ENCODE data around the gene RDH16. TPM values are rescaled to one million over a fixed set of nuclear protein-coding genes. Genes with fewer than 3 reads are reported as not detected.

The RDH16 gene
- total and polyA plus RNA-seq, 4 donors, result 12.9 to 382 (median 219) TPM

DNA sequence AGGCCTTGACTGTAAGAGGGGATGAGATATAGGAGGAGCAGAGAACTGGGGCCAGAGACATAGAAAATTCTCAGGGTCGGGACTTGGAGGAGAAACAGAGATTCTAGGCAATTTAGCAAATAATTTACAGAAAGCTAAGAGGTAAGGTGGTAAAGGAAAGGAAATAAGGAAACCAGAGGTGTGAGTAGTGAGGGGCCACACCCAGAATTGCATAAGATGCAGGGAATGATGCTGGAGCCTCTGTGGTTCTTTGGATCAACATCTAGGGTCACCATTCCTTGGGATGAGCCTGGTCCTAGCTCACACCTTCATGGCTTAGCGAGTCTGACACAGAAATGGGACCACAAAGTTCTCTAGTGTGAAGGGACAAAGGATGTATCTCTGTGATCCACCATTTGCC is 22.3 kb downstream of the RDH16 start:
- DNase-seq (ENCODE audit: low spot score), result no peak
- no peak for TF ChIP-seq HNF4G (IDR thresholded peaks at IDR 0.05)
- no peak for TF ChIP-seq JUND (IDR thresholded peaks at IDR 0.05)
- TF ChIP-seq FOXA2 (IDR thresholded peaks at IDR 0.05), result no peak
- TF ChIP-seq, protein P1, sequence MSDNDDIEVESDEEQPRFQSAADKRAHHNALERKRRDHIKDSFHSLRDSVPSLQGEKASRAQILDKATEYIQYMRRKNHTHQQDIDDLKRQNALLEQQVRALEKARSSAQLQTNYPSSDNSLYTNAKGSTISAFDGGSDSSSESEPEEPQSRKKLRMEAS (IDR thresholded peaks at IDR 0.05), result no peak
- TF ChIP-seq, protein P2, sequence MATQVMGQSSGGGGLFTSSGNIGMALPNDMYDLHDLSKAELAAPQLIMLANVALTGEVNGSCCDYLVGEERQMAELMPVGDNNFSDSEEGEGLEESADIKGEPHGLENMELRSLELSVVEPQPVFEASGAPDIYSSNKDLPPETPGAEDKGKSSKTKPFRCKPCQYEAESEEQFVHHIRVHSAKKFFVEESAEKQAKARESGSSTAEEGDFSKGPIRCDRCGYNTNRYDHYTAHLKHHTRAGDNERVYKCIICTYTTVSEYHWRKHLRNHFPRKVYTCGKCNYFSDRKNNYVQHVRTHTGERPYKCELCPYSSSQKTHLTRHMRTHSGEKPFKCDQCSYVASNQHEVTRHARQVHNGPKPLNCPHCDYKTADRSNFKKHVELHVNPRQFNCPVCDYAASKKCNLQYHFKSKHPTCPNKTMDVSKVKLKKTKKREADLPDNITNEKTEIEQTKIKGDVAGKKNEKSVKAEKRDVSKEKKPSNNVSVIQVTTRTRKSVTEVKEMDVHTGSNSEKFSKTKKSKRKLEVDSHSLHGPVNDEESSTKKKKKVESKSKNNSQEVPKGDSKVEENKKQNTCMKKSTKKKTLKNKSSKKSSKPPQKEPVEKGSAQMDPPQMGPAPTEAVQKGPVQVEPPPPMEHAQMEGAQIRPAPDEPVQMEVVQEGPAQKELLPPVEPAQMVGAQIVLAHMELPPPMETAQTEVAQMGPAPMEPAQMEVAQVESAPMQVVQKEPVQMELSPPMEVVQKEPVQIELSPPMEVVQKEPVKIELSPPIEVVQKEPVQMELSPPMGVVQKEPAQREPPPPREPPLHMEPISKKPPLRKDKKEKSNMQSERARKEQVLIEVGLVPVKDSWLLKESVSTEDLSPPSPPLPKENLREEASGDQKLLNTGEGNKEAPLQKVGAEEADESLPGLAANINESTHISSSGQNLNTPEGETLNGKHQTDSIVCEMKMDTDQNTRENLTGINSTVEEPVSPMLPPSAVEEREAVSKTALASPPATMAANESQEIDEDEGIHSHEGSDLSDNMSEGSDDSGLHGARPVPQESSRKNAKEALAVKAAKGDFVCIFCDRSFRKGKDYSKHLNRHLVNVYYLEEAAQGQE (IDR thresholded peaks at IDR 0.05), result no peak
- TF ChIP-seq, protein P3, sequence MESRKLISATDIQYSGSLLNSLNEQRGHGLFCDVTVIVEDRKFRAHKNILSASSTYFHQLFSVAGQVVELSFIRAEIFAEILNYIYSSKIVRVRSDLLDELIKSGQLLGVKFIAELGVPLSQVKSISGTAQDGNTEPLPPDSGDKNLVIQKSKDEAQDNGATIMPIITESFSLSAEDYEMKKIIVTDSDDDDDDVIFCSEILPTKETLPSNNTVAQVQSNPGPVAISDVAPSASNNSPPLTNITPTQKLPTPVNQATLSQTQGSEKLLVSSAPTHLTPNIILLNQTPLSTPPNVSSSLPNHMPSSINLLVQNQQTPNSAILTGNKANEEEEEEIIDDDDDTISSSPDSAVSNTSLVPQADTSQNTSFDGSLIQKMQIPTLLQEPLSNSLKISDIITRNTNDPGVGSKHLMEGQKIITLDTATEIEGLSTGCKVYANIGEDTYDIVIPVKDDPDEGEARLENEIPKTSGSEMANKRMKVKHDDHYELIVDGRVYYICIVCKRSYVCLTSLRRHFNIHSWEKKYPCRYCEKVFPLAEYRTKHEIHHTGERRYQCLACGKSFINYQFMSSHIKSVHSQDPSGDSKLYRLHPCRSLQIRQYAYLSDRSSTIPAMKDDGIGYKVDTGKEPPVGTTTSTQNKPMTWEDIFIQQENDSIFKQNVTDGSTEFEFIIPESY (IDR thresholded peaks at IDR 0.05), result no peak
- no peak for TF ChIP-seq RXRA (IDR thresholded peaks at IDR 0.05)
- TF ChIP-seq EGR1 (IDR thresholded peaks at IDR 0.05; ENCODE audit: low read depth in 2 of 2), result no peak
- TF ChIP-seq SP1 (IDR thresholded peaks at IDR 0.05), result no peak
- no peak for TF ChIP-seq HNF4A (conservative IDR thresholded peaks at IDR 0.05)
- no peak for TF ChIP-seq NR2F2 (IDR thresholded peaks at IDR 0.05)
- TF ChIP-seq, protein P4, sequence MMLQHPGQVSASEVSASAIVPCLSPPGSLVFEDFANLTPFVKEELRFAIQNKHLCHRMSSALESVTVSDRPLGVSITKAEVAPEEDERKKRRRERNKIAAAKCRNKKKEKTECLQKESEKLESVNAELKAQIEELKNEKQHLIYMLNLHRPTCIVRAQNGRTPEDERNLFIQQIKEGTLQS (IDR thresholded peaks at IDR 0.05), result no peak
- no peak for TF ChIP-seq RAD21 (IDR thresholded peaks at IDR 0.05)
- TF ChIP-seq, protein P5, sequence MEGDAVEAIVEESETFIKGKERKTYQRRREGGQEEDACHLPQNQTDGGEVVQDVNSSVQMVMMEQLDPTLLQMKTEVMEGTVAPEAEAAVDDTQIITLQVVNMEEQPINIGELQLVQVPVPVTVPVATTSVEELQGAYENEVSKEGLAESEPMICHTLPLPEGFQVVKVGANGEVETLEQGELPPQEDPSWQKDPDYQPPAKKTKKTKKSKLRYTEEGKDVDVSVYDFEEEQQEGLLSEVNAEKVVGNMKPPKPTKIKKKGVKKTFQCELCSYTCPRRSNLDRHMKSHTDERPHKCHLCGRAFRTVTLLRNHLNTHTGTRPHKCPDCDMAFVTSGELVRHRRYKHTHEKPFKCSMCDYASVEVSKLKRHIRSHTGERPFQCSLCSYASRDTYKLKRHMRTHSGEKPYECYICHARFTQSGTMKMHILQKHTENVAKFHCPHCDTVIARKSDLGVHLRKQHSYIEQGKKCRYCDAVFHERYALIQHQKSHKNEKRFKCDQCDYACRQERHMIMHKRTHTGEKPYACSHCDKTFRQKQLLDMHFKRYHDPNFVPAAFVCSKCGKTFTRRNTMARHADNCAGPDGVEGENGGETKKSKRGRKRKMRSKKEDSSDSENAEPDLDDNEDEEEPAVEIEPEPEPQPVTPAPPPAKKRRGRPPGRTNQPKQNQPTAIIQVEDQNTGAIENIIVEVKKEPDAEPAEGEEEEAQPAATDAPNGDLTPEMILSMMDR (IDR thresholded peaks at IDR 0.05; ENCODE audit: low read depth, low read length, missing input control), result no peak
- no peak for TF ChIP-seq FOXA1 (IDR thresholded peaks at IDR 0.05)
- TF ChIP-seq GABPA (IDR thresholded peaks at IDR 0.05 in 1 of 2, conservative IDR thresholded peaks at IDR 0.05 in 1 of 2), result no peak
- TF ChIP-seq TAF1 (conservative IDR thresholded peaks at IDR 0.05), result no peak
- Histone ChIP-seq H3K9ac (ENCODE audit: low read depth in 1 of 2, low read length in 2 of 2) (no peak overlapping the region), H3K4me3 (ENCODE audit: low read depth in 1 of 3, low read length in 3 of 3) (no peak overlapping the region), H3K27ac (ENCODE audit: low read depth in 1 of 2, low read length in 2 of 2) (no peak overlapping the region), H3K36me3 (ENCODE audit: control insufficient read depth in 4 of 4, insufficient read depth in 3 of 4, low read depth in 1 of 4, low read length in 3 of 4) (no peaks in the 10 kb centered on the region), H3K9me3 (ENCODE audit: control insufficient read depth in 4 of 4, low read length in 3 of 4) (no peaks in the 10 kb centered on the region), H3K4me1 (ENCODE audit: control insufficient read depth in 4 of 4, insufficient read depth in 4 of 4, low read length in 3 of 4) (no peaks in the 10 kb centered on the region), H3K27me3 (ENCODE audit: control insufficient read depth in 4 of 4, insufficient read depth in 4 of 4, low read length in 3 of 4) (no peaks in the 10 kb centered on the region)
- 87% methylated on average over 2 of the region's 2 CpGs for WGBS
